Psoas muscle (tissue), 8 donors: Measurements from ENCODE around the gene DPH1. TPM values are rescaled to one million over a fixed set of nuclear protein-coding genes. Genes with fewer than 3 reads are reported as not detected.

Experiments used
- ATAC-seq, 4 donors: fragments of 200-7000 bp; cut with Tn5 transposase; one replicate each; pipeline ENCODE4 v1.9.1; 2020; ENCODE audit warnings: moderate library complexity in 3 of 4, mild to moderate bottlenecking in 2 of 4
- DNase-seq, 2 donors: peaks; one replicate each; pipeline ENCODE4 v3.0.0-alpha.2; 2020
- H3K27ac ChIP-seq: fragments of 200-600 bp; one replicate; pipeline ENCODE4 v1.8.0; 2022
- H3K27me3 ChIP-seq, 3 donors: fragments of 200-600 bp in 1 of 3; one replicate each; pipeline versions ENCODE4 v1.6.1 to v1.8.0; 2013 to 2022; ENCODE audit warnings: low read length in 2 of 3, mild to moderate bottlenecking in 2 of 3, moderate library complexity in 1 of 3; ENCODE audit not compliant: insufficient read depth in 3 of 3
- H3K36me3 ChIP-seq, 2 donors: fragments of 200-600 bp in 1 of 2; one replicate each; pipeline versions ENCODE4 v1.6.1 to v1.8.0; 2013 to 2022; ENCODE audit warnings: low read depth in 1 of 2, mild to moderate bottlenecking in 1 of 2, moderate library complexity in 1 of 2; ENCODE audit not compliant: insufficient read depth in 1 of 2
- H3K4me1 ChIP-seq: fragments of 200-600 bp; one replicate; pipeline ENCODE4 v1.8.0; 2022
- H3K4me3 ChIP-seq: fragments of 200-600 bp; one replicate; pipeline ENCODE4 v1.8.0; 2022; ENCODE audit warnings: mild to moderate bottlenecking
- H3K9me3 ChIP-seq: fragments of 200-600 bp; one replicate; pipeline ENCODE4 v1.8.0; 2022
- CTCF ChIP-seq: fragments of 200-600 bp; IDR thresholded peaks from one replicate; pipeline ENCODE4 v1.8.0; 2022; ENCODE audit warnings: antibody characterized with exemption
- WGBS, 3 donors: extraction: QIAGEN DNeasy Blood & Tissue Kit; methylation state at CpG; one replicate each; pipeline versions ENCODE4 v1.1.6 to v1.1.7; 2013; 5-methylcytosine and 5-hydroxymethylcytosine counted together
- intact Hi-C, 2 donors: fragments of 100-400 bp; cut with DNase I; formaldehyde crosslinking; loops; one replicate each; pipeline versions ENCODE4 v1.11.0 to v1.14.2; 2022
- polyA plus RNA-seq, 3 donors: library from polyadenylated mRNA; stranded (reverse); fragments of 200-250 nt; gene quantifications; one replicate each; pipeline ENCODE4 v1.2.3, GENCODE V29; 2013
- total RNA-seq, 4 donors: library from RNA; stranded (reverse); fragmentation: NEBNext Ultra II Directional in 2 of 4; extraction: Animal tissue kit (Norgen Biotek cat#: 25700) in 2 of 4; gene quantifications; one replicate each; pipeline versions ENCODE4 v1.2.1 to v1.2.4, GENCODE V29; 2021 to 2023
- donor health status: healthy with polysubstance abuse.
- donor health status: DM: no; HTN: no; CAD: no; lungs with moderate emphysema.
- donor health status: Bipolar disorder and iron deficiency.
- donor health status: healthy.
- donor health status: DM: yes; HTN: yes; CAD: no.
- donor health status: DM: no; HTN: no; CAD: no.
- donor health status: DM: no; HTN: no; CAD: no.
- donor health status: DM: yes; HTN: yes; CAD: no.

The DPH1 gene
- total and polyA plus RNA-seq, 7 donors = 13.5 to 73.4 (median 40.6) TPM

DNA sequence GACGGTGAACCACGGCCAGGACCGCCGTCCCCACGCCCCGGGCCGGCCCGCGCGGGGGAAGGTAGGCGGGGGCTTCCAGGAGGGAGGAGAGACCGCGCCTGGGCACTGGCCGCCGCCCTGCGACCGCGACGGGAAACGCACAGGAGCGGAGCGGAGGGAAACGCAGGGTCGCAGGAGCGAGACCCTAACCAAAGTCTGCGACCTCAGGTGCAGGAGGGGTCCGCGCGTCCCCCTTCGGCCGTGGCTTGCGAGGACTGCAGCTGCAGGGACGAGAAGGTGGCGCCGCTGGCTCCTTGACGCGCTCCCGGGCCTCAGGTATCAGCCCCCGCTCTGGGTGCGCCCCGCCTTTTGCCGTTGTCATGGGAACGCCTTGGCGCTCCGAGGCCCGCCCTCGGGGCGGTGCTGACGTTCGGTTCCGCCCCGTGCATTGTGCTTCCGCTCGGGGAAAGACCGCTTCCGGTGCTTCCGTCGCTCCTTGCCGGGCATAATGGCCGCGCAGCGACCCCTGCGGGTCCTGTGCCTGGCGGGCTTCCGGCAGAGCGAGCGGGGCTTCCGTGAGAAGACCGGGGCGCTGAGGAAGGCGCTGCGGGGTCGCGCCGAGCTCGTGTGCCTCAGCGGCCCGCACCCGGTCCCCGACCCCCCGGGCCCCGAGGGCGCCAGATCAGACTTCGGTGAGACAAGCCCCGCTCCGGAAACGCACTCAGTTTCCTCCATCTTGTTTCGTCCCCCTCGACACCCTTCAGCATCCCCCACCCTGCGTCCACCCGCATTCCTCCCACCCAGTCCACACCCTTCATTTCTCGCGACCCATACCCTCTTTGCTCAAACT lies 11.8 kb downstream of the DPH1 start, which contains the start of gene OVCA2:
OVCA2 (plus strand) TSS at position 462 of the 829 bp plus-strand sequence; CDS start at position 488, 26 bp downstream.
- peaks cover 2 to 57% of the 10 kb centered on the region in 2 donors for H3K36me3 ChIP-seq
- H3K27me3 ChIP-seq = no peaks in the 10 kb centered on the region
- no peaks in the 10 kb centered on the region for H3K9me3 ChIP-seq
- H3K27ac ChIP-seq = peak within 1 kb of the TSS; percentile 91
- DNase-seq = peak; percentile 92 to 97
- 1 to 4% (median 2%) methylated on average over 67 to 93 of the region's 93 CpGs for WGBS, 3 donors
- H3K4me1 ChIP-seq = peaks cover 29% of the 10 kb centered on the region
- intact Hi-C loops = no loop called here
- H3K4me3 ChIP-seq = peak within 1 kb of the TSS; percentile 85
- peak; percentile 51 for TF ChIP-seq CTCF
- ATAC-seq = peak; percentile 91 to 94 (median 92)

DNA sequence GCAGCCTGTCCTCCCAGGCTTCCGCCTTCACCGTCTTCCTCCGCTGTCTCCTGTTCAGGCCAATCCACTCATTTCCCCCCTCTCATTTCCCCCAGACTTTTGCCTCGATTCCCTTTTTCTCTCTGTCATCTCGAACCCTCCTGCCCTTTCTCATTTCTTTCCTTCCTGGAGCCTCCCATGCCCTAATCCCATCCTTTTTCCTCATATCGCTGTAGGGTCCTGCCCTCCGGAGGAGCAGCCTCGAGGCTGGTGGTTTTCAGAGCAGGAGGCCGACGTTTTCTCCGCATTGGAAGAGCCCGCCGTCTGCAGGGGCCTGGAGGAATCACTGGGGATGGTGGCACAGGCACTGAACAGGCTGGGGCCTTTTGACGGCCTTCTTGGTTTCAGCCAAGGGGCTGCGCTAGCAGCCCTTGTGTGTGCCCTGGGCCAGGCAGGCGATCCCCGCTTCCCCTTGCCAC lies 12.5 kb downstream of the DPH1 start:
- WGBS, 3 donors = 9 to 14% (median 12%) methylated on average over 17 of the region's 17 CpGs
- intact Hi-C loops = no loop called here

GRCh38 chr17:2042933-2043332 lies 13.0 kb downstream of the DPH1 start:
- Histone ChIP-seq H3K27ac (peak overlapping the region; percentile 91), H3K27me3 (peaks cover 0 to 4% (median 0%) of the 10 kb centered on the region in 3 donors), H3K4me1 (peaks cover 29% of the 10 kb centered on the region), H3K36me3 (peaks cover 2 to 46% of the 10 kb centered on the region in 2 donors), H3K4me3 (peak overlapping the region; percentile 85), H3K9me3 (no peaks in the 10 kb centered on the region)
- peak in 1 of 4 donors; percentile 3 for ATAC-seq
- no peak for DNase-seq
- intact Hi-C loops = no loop called here
- TF ChIP-seq CTCF = no peak
- 78 to 82% (median 80%) methylated on average over 5 of the region's 5 CpGs for WGBS, 3 donors

More for the DNA sequence above, 12.5 kb downstream of the DPH1 start:
- TF ChIP-seq CTCF = no peak
- Histone ChIP-seq H3K4me3 (peak overlapping the region; percentile 85), H3K36me3 (peaks cover 2 to 51% of the 10 kb centered on the region in 2 donors), H3K27me3 (no peaks in the 10 kb centered on the region), H3K27ac (peak overlapping the region; percentile 91), H3K4me1 (peaks cover 29% of the 10 kb centered on the region), H3K9me3 (no peaks in the 10 kb centered on the region)
- peak in 3 of 4 donors; percentile 4 to 15 (median 10) for ATAC-seq
- DNase-seq = no peak

DNA sequence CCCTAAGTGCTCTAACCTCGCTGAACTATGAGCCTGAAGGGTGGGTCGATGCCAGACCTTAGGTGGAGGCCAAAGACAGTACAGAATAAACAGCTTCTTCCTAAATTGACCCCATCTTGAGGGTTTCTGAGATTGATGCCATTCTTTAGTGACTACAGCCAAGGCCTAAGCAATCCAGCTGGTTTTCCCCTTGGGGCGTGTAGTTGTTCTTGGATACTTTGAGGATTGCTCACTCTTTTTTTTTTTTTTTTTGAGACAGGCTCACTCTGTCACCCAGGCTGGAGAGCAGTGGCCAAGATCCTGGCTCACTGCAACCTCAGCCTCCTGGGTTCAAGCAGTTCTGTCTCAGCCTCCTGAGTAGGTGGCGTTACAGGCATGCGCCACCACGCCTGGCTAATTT lies 13.8 kb downstream of the DPH1 start:
- no peak overlapping the region for H3K4me3 ChIP-seq
- ATAC-seq = no peak
- peak overlapping the region; percentile 27 for H3K27ac ChIP-seq
- H3K27me3 ChIP-seq = peaks cover 0 to 13% (median 0%) of the 10 kb centered on the region in 3 donors
- TF ChIP-seq CTCF = no peak
- H3K36me3 ChIP-seq = peaks cover 2 to 37% of the 10 kb centered on the region in 2 donors
- 86 to 87% (median 86%) methylated on average over 6 of the region's 6 CpGs for WGBS, 3 donors
- no peaks in the 10 kb centered on the region for H3K9me3 ChIP-seq
- H3K4me1 ChIP-seq = peaks cover 29% of the 10 kb centered on the region
- intact Hi-C loops = no loop called here
- DNase-seq = no peak
